ENCODE results near the gene C4orf17.

DNA sequence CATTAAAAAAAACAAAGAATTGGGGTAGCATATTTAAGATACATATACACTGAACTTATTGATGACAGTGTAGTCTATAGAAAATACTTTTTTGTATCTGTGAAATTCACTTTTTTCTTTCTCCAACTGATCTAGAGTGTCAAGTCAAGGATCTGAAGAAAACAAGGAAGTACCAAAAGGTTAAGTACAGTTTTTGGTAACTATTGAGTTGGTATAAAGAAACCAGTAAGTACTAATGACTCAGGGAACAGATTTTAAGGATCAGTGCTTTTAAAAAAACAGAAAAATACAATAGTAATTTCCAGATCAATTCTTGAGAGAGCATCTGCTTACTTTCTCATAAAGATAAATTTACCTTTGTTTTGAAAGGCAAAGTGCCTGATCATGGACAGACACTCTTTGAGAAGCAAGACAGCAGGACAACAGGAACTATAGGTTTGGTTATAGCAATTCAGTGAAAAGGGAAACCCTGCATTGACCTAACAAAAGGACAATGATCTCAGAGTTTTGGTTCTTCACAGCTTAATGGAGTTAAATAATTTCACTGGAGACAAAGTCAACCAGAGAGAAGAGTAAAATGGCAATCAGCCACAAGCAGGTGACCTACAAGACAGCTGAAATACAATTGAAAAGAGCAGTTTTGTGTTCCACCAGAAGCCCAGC is 29.6 kb downstream of the C4orf17 start:
- TF ChIP-seq, protein P1, sequence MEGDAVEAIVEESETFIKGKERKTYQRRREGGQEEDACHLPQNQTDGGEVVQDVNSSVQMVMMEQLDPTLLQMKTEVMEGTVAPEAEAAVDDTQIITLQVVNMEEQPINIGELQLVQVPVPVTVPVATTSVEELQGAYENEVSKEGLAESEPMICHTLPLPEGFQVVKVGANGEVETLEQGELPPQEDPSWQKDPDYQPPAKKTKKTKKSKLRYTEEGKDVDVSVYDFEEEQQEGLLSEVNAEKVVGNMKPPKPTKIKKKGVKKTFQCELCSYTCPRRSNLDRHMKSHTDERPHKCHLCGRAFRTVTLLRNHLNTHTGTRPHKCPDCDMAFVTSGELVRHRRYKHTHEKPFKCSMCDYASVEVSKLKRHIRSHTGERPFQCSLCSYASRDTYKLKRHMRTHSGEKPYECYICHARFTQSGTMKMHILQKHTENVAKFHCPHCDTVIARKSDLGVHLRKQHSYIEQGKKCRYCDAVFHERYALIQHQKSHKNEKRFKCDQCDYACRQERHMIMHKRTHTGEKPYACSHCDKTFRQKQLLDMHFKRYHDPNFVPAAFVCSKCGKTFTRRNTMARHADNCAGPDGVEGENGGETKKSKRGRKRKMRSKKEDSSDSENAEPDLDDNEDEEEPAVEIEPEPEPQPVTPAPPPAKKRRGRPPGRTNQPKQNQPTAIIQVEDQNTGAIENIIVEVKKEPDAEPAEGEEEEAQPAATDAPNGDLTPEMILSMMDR (conservative IDR thresholded peaks at IDR 0.05; ENCODE audit: low read depth, low read length), result no peak
- TF ChIP-seq EZH2 (IDR thresholded peaks at IDR 0.05; ENCODE audit: borderline replicate concordance, low read depth, low read length, poor library complexity, severe bottlenecking), result no peak

Data from A673 (cell line).